SU-DHL-6 (cell line): Measurements from ENCODE around the gene KLHL8.

Experiments used
- H2AFZ ChIP-seq: fragments of 200-600 bp; sonication (generic); 2 replicates; pipeline ENCODE4 v1.6.1; 2014; ENCODE audit warnings: low read depth, mild to moderate bottlenecking, moderate library complexity, mixed read lengths, antibody characterized with exemption, low read length; ENCODE audit not compliant: severe bottlenecking
- H3F3A ChIP-seq: fragments of 200-600 bp; shearing (Covaris generic); 2 replicates; pipeline ENCODE4 v1.6.0; 2016; ENCODE audit warnings: antibody characterized with exemption, mild to moderate bottlenecking; ENCODE audit not compliant: insufficient read depth
- H3K27ac ChIP-seq: fragments of 200-600 bp; sonication (generic); 2 replicates; pipeline ENCODE4 v1.5.1; 2016; ENCODE audit warnings: low read depth, mild to moderate bottlenecking, low read length, moderate library complexity, mixed read lengths
- H3K27me3 ChIP-seq: fragments of 200-600 bp; sonication (generic), shearing (Covaris generic); 2 replicates; pipeline ENCODE4 v1.6.0; 2014; ENCODE audit warnings: mild to moderate bottlenecking, low read length
- H3K36me3 ChIP-seq: fragments of 200-600 bp; sonication (generic); 2 replicates; pipeline ENCODE4 v1.6.1; 2014; ENCODE audit warnings: mild to moderate bottlenecking, low read length, mixed read lengths
- H3K4me2 ChIP-seq: fragments of 300-600, 200-600 bp; shearing (Covaris generic), sonication (generic); 2 replicates; pipeline ENCODE4 v1.6.0; 2014; ENCODE audit warnings: low read length, low read depth, mild to moderate bottlenecking; ENCODE audit not compliant: poor library complexity, severe bottlenecking
- H3K4me3 ChIP-seq: fragments of 200-600 bp; sonication (generic); 2 replicates; pipeline ENCODE4 v1.5.1; 2014; ENCODE audit warnings: antibody characterized with exemption, low read length, mild to moderate bottlenecking, mixed read lengths; ENCODE audit not compliant: insufficient read depth, poor library complexity, severe bottlenecking
- H3K79me2 ChIP-seq: fragments of 200-600 bp; sonication (generic); 2 replicates; pipeline ENCODE4 v1.6.1; 2014; ENCODE audit warnings: mild to moderate bottlenecking, low read length, moderate library complexity; ENCODE audit not compliant: insufficient read depth
- H3K9ac ChIP-seq: fragments of 200-600 bp; sonication (generic); 2 replicates; pipeline ENCODE4 v1.7.0; 2014; ENCODE audit warnings: mild to moderate bottlenecking, low read length
- H3K9me2 ChIP-seq: fragments of 200-600 bp; sonication (generic); replicated peaks from 2 replicates; pipeline ENCODE4 v1.6.1; 2014; ENCODE audit warnings: low read length; ENCODE audit not compliant: insufficient read depth
- H3K9me3 ChIP-seq: fragments of 200-600 bp; sonication (generic); 2 replicates; pipeline ENCODE4 v1.6.1; 2014; ENCODE audit warnings: low read length, mixed read lengths; ENCODE audit not compliant: insufficient read depth
- H4K20me1 ChIP-seq: fragments of 200-600 bp; sonication (generic); 2 replicates; pipeline ENCODE4 v1.6.1; 2014; ENCODE audit warnings: low read depth, mild to moderate bottlenecking, antibody characterized with exemption, low read length, moderate library complexity, mixed read lengths
- CTCF ChIP-seq: fragments of 200-600 bp; sonication (generic); IDR thresholded peaks from one replicate; pipeline ENCODE4 v1.5.1; 2017; ENCODE audit warnings: antibody characterized with exemption, mild to moderate bottlenecking, low read length, moderate library complexity; ENCODE audit not compliant: insufficient read depth, poor library complexity, severe bottlenecking
- EZH2phosphoT487 ChIP-seq: fragments of 200-600 bp; sonication (generic), shearing (Covaris generic); conservative IDR thresholded peaks from 2 replicates; pipeline ENCODE4 v1.6.1; 2018; ENCODE audit warnings: mild to moderate bottlenecking, antibody characterized with exemption, low read length, moderate library complexity, mixed read lengths

Gene KLHL8

DNA sequence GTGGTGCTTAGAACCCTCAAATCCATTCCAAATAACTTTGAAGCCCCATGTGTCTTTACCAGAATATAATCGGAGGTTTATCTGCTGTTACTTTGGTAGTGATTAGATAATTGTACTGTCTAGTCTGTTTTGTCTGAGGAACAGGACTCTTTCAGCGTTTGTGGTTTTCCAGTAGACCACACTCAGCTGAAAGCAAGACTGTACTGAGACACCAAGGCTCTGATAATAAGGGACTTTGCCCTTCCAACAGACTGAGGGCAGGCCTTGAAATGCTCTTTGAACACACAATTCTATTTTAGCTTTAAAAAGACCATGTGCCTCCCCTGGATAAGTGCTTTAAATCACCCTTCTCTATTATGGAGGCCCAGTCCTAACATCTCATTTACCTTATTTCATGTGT lies 76.1 kb downstream of the KLHL8 start:
- no peak overlapping the region for H3K27ac ChIP-seq

GRCh38 chr4:87141428-87141827 lies 79.0 kb downstream of the KLHL8 start:
- H3K36me3 ChIP-seq = no peaks in the 10 kb centered on the region
- no peak overlapping the region for H3K4me2 ChIP-seq
- no peak overlapping the region for H3K9ac ChIP-seq
- H3K27me3 ChIP-seq = no peaks in the 10 kb centered on the region
- no peak overlapping the region for H3K4me3 ChIP-seq
- no peaks in the 10 kb centered on the region for H3F3A ChIP-seq
- TF ChIP-seq CTCF (no peak), EZH2phosphoT487 (no peak)
- H2AFZ ChIP-seq = no peak overlapping the region
- no peaks in the 10 kb centered on the region for H3K79me2 ChIP-seq
- no peak overlapping the region for H3K27ac ChIP-seq
- H4K20me1 ChIP-seq = no peaks in the 10 kb centered on the region
- H3K9me2 ChIP-seq = no peaks in the 10 kb centered on the region
- H3K9me3 ChIP-seq = no peaks in the 10 kb centered on the region

More for the DNA sequence above, 76.1 kb downstream of the KLHL8 start:
- Histone ChIP-seq H4K20me1 (no peaks in the 10 kb centered on the region), H3K4me2 (no peak overlapping the region), H3F3A (no peaks in the 10 kb centered on the region), H3K9me2 (no peaks in the 10 kb centered on the region), H2AFZ (no peak overlapping the region), H3K4me3 (no peak overlapping the region), H3K79me2 (no peaks in the 10 kb centered on the region), H3K36me3 (no peaks in the 10 kb centered on the region), H3K9me3 (no peaks in the 10 kb centered on the region), H3K27me3 (no peaks in the 10 kb centered on the region), H3K9ac (no peak overlapping the region)
- TF ChIP-seq EZH2phosphoT487 (no peak), CTCF (no peak)

DNA sequence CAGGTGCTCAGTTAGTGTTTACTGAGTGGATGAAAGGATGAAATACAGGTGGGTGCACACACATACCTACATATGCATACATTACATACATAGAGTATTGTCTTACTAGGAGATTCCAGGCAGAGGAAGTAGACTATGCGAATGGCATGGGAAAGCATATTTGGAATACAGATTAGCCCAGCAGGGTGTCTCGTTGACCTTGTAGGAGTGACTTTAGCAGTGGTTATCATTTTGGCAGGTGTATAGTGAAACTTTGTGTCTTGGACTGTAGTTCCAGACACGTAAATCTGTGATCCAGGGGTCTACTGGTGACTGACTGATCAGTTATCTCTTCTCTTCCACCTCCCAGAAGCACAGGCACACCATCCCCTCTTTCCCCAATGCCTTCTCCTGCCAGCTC lies 86.3 kb downstream of the KLHL8 start:
- no peaks in the 10 kb centered on the region for H3K9me2 ChIP-seq
- no peaks in the 10 kb centered on the region for H3F3A ChIP-seq
- H3K27ac ChIP-seq = no peak overlapping the region
- H3K27me3 ChIP-seq = no peaks in the 10 kb centered on the region
- TF ChIP-seq CTCF (no peak), EZH2phosphoT487 (no peak)
- H4K20me1 ChIP-seq = no peaks in the 10 kb centered on the region
- no peak overlapping the region for H2AFZ ChIP-seq
- no peak overlapping the region for H3K4me2 ChIP-seq
- H3K9me3 ChIP-seq = no peaks in the 10 kb centered on the region
- no peaks in the 10 kb centered on the region for H3K36me3 ChIP-seq
- H3K4me3 ChIP-seq = no peak overlapping the region
- H3K9ac ChIP-seq = no peak overlapping the region
- no peaks in the 10 kb centered on the region for H3K79me2 ChIP-seq

DNA sequence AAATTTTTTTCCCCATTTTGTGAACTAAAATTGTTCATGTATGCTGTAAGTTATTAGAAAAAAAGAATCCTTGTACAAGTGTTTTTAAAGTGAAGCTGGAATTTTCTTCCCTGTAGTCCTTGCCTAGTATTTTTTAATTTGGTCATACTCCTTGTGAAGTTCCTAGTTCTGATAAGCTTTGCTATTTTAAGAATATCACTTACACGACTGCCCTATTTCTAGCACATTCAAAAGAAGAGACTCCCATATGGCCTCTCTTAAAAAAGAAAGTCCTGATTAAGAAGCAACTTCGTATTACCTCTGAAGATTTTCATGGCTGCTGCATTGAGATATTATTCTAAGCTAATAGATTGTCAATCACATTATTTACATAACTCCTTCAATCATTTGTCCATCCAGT lies 87.2 kb downstream of the KLHL8 start:
- no peak for TF ChIP-seq EZH2phosphoT487
- Histone ChIP-seq H3K36me3 (no peaks in the 10 kb centered on the region), H2AFZ (no peak overlapping the region), H4K20me1 (no peaks in the 10 kb centered on the region), H3F3A (no peaks in the 10 kb centered on the region), H3K27ac (no peak overlapping the region), H3K9me2 (no peaks in the 10 kb centered on the region), H3K79me2 (no peaks in the 10 kb centered on the region), H3K27me3 (no peaks in the 10 kb centered on the region), H3K4me3 (no peak overlapping the region), H3K9me3 (no peaks in the 10 kb centered on the region), H3K9ac (no peak overlapping the region), H3K4me2 (no peak overlapping the region)
